ENCODE measurements around the gene PRSS53.

PRSS53 gene

DNA sequence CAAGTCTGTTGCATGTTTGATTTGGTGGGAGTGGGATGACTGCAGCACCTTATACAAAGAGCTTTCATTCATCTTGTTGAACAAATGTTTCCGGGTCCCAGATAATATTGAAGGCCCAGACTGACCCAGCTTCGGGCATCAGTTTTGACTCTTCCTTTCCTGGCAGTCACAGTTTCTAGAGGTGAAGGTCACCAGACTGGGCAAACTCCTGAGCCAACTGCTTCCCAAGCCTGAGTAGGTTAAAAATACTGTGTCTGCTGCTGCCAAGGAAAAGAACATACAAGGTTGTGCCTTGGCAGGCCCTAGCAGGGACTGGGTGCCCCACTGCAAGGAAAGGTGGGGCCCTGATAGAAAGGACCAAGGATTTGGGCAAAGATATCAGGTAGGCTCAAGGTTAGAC is 24.0 kb upstream of the PRSS53 start:
- Histone ChIP-seq H4K20me1 (no peaks in the 10 kb centered on the region; a peak in 1 of 22 replicates), H3K4me3 (peak overlapping the region in 2 of 10 experiments; percentile 1 to 54; a peak in 2 of 20 replicates), H3K27me3 (no peaks in the 10 kb centered on the region), H3K36me3 (peaks cover 35 to 41% (median 38%) of the 10 kb centered on the region in 11 experiments), H3K4me1 (peaks cover 51 to 88% (median 68%) of the 10 kb centered on the region in 10 experiments), H3K4me2 (peak overlapping the region; percentile 64 to 96 (median 84)), H3K27ac (peak overlapping the region; percentile 46 to 92 (median 86); a peak in 20 of 22 replicates), H3K9me3 (replicated peaks in 1 of 11) (no peaks in the 10 kb centered on the region), H3K9ac (peak overlapping the region; percentile 37 to 80 (median 71); a peak in 20 of 22 replicates)
- TF ChIP-seq Cebpa-rat (IDR thresholded peaks at IDR 0.05) = no peak

DNA sequence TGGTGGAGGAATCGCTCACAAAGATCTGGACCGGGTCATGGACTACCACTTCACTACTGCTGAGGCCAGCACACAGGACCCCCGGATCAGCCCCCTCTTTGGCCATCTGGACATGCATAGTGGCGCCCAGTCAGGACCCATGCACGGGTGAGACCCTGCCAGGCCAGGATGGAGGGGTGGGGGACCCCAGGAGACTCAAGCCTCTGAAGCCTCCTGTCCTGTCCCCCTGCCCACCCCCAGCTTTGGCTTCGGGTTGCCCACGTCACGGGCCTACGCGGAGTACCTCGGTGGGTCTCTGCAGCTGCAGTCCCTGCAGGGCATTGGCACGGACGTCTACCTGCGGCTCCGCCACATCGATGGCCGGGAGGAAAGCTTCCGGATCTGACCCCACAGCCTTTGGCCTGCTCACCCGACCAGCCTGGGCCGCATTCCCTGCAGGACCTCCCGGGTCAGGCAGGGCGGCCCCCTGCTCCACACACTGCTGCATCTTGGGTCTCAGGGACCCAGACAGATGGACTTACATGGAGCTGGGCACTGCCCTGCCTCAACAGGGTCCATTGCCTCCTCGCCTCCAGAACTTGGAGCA is 23.2 kb upstream of the PRSS53 start:
- Histone ChIP-seq H3K4me1 (peaks cover 57 to 93% (median 75%) of the 10 kb centered on the region in 10 experiments), H3K27me3 (no peaks in the 10 kb centered on the region), H3K36me3 (peaks cover 35 to 41% (median 38%) of the 10 kb centered on the region in 11 experiments), H3K4me2 (peak overlapping the region in 7 of 11 experiments; percentile 75 to 96 (median 91); a peak in 12 of 22 replicates), H4K20me1 (no peaks in the 10 kb centered on the region; a peak in 1 of 22 replicates), H3K9me3 (replicated peaks in 1 of 11) (no peaks in the 10 kb centered on the region), H3K4me3 (no peak overlapping the region; a peak in 1 of 20 replicates), H3K27ac (peak overlapping the region in 9 of 11 experiments; percentile 74 to 92 (median 87); a peak in 17 of 22 replicates), H3K9ac (peak overlapping the region in 7 of 11 experiments; percentile 13 to 77 (median 68); a peak in 9 of 22 replicates)
- no peak for TF ChIP-seq Cebpa-rat (IDR thresholded peaks at IDR 0.05)

DNA sequence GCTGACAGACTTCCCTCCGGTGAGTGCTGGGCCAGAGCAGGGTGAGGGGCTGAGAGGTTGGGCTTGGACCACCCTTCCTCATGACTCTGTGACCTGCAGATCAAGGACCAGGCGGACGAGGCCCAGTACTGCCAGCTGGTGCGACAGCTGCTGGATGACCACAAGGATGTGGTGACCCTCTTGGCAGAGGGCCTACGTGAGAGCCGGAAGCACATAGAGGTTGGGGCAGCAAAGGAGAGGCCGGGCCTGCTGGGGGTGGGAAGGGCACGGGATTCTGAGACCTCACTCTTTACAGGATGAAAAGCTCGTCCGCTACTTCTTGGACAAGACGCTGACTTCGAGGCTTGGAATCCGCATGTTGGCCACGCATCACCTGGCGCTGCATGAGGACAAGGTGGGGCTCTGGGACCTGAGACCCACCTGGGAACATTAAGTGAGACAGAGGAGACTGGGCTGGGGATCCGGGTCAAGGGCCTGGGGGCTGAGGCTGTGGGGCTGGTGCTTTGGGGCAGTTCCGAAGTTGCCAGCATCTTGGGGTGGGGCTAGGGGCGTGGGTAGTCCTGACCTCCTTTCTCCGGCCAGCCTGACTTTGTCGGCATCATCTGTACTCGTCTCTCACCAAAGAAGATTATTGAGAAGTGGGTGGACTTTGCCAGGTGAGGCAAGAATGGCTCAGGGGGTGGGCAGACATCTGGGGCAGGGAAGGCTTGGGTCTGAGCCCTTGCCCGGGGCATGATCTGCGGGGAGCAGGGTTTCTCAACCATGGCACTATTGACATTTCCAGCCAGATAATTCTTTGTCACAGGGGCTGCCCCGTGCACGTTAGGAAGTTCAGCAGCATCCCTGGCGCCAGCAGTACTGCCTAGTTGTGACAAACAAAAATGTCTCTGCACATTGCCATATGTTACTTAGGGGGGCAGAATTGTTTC is 21.6 kb upstream of the PRSS53 start:
- Histone ChIP-seq H3K4me3 (peak overlapping the region in 4 of 10 experiments; percentile 7 to 100 (median 100); a peak in 4 of 20 replicates), H3K36me3 (peaks cover 35 to 41% (median 38%) of the 10 kb centered on the region in 11 experiments), H3K9me3 (replicated peaks in 1 of 11) (no peaks in the 10 kb centered on the region), H3K27ac (peak overlapping the region in 1 of 11 experiments; percentile 96; a peak in 2 of 22 replicates), H3K4me2 (peak overlapping the region in 6 of 11 experiments; percentile 87 to 98 (median 94); a peak in 11 of 22 replicates), H3K27me3 (no peaks in the 10 kb centered on the region), H4K20me1 (no peaks in the 10 kb centered on the region; a peak in 1 of 22 replicates), H3K4me1 (peaks cover 51 to 86% (median 68%) of the 10 kb centered on the region in 10 experiments), H3K9ac (peak overlapping the region in 8 of 11 experiments; percentile 13 to 97 (median 95); a peak in 8 of 22 replicates)
- no peak for TF ChIP-seq Cebpa-rat (IDR thresholded peaks at IDR 0.05)

DNA sequence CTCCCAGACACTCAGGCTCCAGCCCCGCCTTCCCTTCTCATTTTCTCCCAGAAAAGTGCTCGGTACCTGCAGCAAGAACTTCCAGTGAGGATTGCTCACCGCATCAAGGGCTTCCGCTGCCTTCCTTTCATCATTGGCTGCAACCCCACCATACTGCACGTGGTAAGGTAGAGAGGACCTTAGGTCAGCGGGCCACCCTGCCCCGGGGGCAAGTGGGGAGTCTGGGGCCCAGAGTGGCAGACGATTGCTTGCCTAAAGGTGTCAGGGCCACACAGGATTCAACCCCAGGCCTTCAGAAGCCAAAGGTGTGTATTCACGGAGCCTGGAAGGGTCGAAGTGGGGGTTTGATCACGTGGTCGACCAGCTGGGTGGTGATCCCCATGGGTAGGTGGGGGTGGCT is 20.9 kb upstream of the PRSS53 start:
- TF ChIP-seq Cebpa-rat (IDR thresholded peaks at IDR 0.05) = no peak
- Histone ChIP-seq H3K4me3 (peak overlapping the region in 9 of 10 experiments; percentile 84 to 100 (median 98); a peak in 15 of 20 replicates), H3K9me3 (replicated peaks in 1 of 11) (no peaks in the 10 kb centered on the region), H3K27ac (peak overlapping the region in 4 of 11 experiments; percentile 86 to 96 (median 90); a peak in 4 of 22 replicates), H3K4me2 (peak overlapping the region; percentile 87 to 99 (median 96); a peak in 21 of 22 replicates), H3K36me3 (peaks cover 35 to 41% (median 38%) of the 10 kb centered on the region in 11 experiments), H4K20me1 (no peaks in the 10 kb centered on the region; a peak in 1 of 22 replicates), H3K9ac (peak overlapping the region; percentile 13 to 98 (median 95); a peak in 17 of 22 replicates), H3K27me3 (no peaks in the 10 kb centered on the region), H3K4me1 (peaks cover 49 to 78% (median 64%) of the 10 kb centered on the region in 10 experiments)

DNA sequence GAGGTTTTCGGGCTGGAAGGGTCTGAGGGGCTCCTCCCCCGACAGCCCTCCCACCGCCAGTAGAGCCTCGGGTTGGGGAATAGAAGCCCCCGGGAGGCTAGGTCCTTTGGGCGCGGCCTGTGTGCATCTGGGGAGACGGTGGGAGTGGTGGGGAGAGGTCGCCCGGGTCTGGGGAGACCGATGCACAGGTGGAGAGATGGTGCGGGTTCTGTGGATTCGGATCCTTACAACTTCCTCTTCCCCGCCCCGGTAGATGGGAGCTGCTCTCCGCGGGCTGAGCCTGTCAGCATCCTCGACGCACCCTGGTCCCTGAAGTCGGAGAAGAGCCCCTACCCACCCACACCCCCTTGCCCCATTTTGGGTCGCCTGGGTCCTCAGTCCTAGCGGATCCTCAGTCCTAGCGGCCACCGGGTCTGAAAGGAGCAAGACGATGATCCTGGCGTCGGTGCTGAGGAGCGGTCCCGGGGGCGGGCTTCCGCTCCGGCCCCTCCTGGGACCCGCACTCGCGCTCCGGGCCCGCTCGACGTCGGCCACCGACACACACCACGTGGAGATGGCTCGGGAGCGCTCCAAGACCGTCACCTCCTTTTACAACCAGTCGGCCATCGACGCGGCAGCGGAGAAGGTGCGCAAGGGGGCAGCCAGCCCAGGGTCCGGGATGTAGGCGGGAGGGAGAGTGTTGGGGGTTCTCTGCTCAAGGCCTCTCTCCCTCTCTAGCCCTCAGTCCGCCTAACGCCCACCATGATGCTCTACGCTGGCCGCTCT is 20.2 kb upstream of the PRSS53 start:
- peak overlapping the region; percentile 85 to 96 (median 91) for H3K27ac ChIP-seq
- peak overlapping the region; percentile 84 to 100 (median 98) for H3K4me3 ChIP-seq
- H3K4me1 ChIP-seq = peaks cover 43 to 72% (median 57%) of the 10 kb centered on the region in 10 experiments
- no peak for TF ChIP-seq Cebpa-rat (IDR thresholded peaks at IDR 0.05)
- peak overlapping the region; percentile 87 to 99 (median 96) for H3K4me2 ChIP-seq
- H3K9me3 ChIP-seq (replicated peaks in 1 of 11) = no peaks in the 10 kb centered on the region
- peak overlapping the region; percentile 88 to 98 (median 95) for H3K9ac ChIP-seq
- no peaks in the 10 kb centered on the region; a peak in 1 of 22 replicates for H4K20me1 ChIP-seq
- no peaks in the 10 kb centered on the region for H3K27me3 ChIP-seq
- peaks cover 35 to 41% (median 38%) of the 10 kb centered on the region in 11 experiments for H3K36me3 ChIP-seq

DNA sequence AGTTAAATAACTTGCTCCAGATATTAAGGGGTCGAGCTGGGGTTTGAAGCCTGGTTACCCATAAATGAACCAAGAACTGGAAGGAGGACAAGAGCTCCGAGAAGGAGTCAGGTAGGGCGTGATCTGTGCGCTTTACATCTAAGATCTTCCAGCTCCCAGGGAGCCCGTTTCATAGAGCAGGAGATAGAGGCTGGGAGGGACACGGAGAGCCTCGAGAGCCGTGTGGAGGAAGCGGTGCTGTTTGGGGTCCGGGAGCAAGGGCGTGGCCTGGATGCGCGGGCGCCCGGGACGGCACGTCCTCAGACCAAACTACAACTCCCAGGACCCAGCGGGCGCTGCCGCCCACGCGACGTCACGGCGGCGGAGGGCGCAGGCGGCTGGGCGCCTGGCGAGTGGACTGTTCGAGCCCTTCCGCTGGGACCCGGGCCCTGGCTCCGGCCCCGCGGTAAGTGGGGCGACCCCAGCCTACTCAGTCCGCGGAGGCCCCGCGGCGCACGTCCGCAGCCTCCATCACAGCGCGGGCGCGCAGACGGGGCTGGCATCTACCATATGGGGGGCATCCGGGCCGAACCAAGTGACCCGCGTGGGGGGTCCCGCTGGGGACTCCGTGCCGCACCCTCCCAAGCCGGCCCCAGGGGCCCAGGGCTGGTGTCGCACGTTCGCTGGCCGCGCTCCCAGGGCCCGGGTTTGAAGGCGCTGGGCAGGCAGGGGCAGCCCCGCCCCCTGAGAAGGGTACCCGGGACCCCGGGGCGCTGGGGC is 19.5 kb upstream of the PRSS53 start, which contains the start of gene BCKDK:
BCKDK (plus strand) TSS at position 352 of the 759 bp plus-strand sequence. CDS start 838 bp downstream, outside the sequence.
- peak within 1 kb of the TSS; percentile 88 to 98 (median 95) for H3K9ac ChIP-seq

DNA sequence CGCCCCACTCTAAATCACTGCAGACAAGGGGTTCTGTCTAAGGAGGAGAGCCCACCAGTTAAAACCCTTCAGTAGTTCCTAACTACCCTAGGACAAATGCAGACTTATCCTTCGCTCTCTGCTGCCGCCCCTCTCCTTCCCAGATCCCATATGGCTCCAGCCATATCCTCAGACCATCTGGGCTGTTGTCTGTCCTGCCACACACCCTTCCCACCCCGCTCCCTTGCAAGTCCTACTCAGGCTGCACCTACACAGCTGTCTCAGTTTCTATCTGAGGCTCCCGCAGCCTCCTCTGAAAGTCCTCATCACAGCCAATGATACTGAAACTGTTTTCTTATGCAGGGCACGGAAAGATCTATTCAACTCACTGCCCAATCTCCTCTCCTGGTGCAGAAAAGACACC is 18.7 kb upstream of the PRSS53 start:
- Histone ChIP-seq H3K4me2 (peak overlapping the region; percentile 87 to 99 (median 96)), H3K36me3 (peaks cover 30 to 35% (median 33%) of the 10 kb centered on the region in 11 experiments), H3K27me3 (no peaks in the 10 kb centered on the region), H3K9me3 (replicated peaks in 1 of 11) (no peaks in the 10 kb centered on the region), H3K4me3 (peak overlapping the region in 9 of 10 experiments; percentile 84 to 100 (median 99); a peak in 11 of 20 replicates), H3K4me1 (peaks cover 27 to 57% (median 42%) of the 10 kb centered on the region in 10 experiments), H4K20me1 (no peaks in the 10 kb centered on the region; a peak in 1 of 22 replicates), H3K9ac (peak overlapping the region in 7 of 11 experiments; percentile 4 to 98 (median 95); a peak in 8 of 22 replicates), H3K27ac (peak overlapping the region in 8 of 11 experiments; percentile 86 to 96 (median 91); a peak in 13 of 22 replicates)
- TF ChIP-seq Cebpa-rat (IDR thresholded peaks at IDR 0.05) = no peak

More for the DNA sequence above, 19.5 kb upstream of the PRSS53 start, which contains the start of gene BCKDK:
- H3K4me2 ChIP-seq = peak within 1 kb of the TSS; percentile 87 to 99 (median 96)
- peak within 1 kb of the TSS; percentile 84 to 100 (median 98) for H3K4me3 ChIP-seq
- H3K36me3 ChIP-seq = peaks cover 35 to 41% (median 38%) of the 10 kb centered on the region in 11 experiments
- no peaks in the 10 kb centered on the region for H3K27me3 ChIP-seq
- peak within 1 kb of the TSS; percentile 85 to 96 (median 91) for H3K27ac ChIP-seq
- TF ChIP-seq Cebpa-rat (IDR thresholded peaks at IDR 0.05) = no peak
- H3K9me3 ChIP-seq (replicated peaks in 1 of 11) = no peaks in the 10 kb centered on the region
- peaks cover 35 to 64% (median 50%) of the 10 kb centered on the region in 10 experiments for H3K4me1 ChIP-seq
- H4K20me1 ChIP-seq = no peaks in the 10 kb centered on the region; a peak in 1 of 22 replicates
